ENCODE data around the gene OLFM1. TPM values are rescaled to one million over a fixed set of nuclear protein-coding genes. Genes with fewer than 3 reads are reported as not detected.
"Not testable (repeated sequence)": the region's sequence is repeated elsewhere in the genome, so short reads cannot be mapped to it uniquely, and the experiment has no call there.

OLFM1 gene
- polyA plus RNA-seq, 1 experiment = 1.5 TPM

GRCh38 chr9:135147938-135148337 lies 60.5 kb downstream of the OLFM1 start:
- no peaks in the 10 kb centered on the region for H3K36me3 ChIP-seq (ENCODE audit: control insufficient read depth, insufficient read depth, low read length)
- DNase-seq (ENCODE audit: low read depth) = no peak
- no peak for TF ChIP-seq CTCF (IDR thresholded peaks at IDR 0.05; ENCODE audit: insufficient read depth, low read depth, low read length)
- H3K27me3 ChIP-seq (ENCODE audit: control insufficient read depth, insufficient read depth, low read length) = no peaks in the 10 kb centered on the region
- POLR2A ChIA-PET = no interaction called here
- no peak overlapping the region for H3K4me3 ChIP-seq (ENCODE audit: low read depth, low read length)
- CTCF ChIA-PET = no interaction called here

- Histone ChIP-seq H3K36me3 (ENCODE audit: control insufficient read depth, insufficient read depth, low read length) (no peaks in the 10 kb centered on the region), H3K27me3 (ENCODE audit: control insufficient read depth, insufficient read depth, low read length) (no peaks in the 10 kb centered on the region), H3K4me3 (ENCODE audit: low read depth, low read length) (no peak overlapping the region)
- no peak for DNase-seq (ENCODE audit: low read depth)
- ChIA-PET CTCF (interaction anchor here (0.6 kb wide), 1 partner anchor 672 kb away, joined by 5 read pairs; no protein-coding TSS in a partner anchor), POLR2A (no interaction called here)
- TF ChIP-seq CTCF (IDR thresholded peaks at IDR 0.05; ENCODE audit: insufficient read depth, low read depth, low read length) = no peak
Observed at GRCh38 chr9:135148386-135148785, 60.9 kb downstream of the OLFM1 start.

- DNase-seq (ENCODE audit: low read depth); H3K36me3 ChIP-seq (ENCODE audit: control insufficient read depth, insufficient read depth, low read length); H3K4me3 ChIP-seq (ENCODE audit: low read depth, low read length); CTCF ChIA-PET; POLR2A ChIA-PET; H3K27me3 ChIP-seq (ENCODE audit: control insufficient read depth, insufficient read depth, low read length): not testable (repeated sequence)
Observed at GRCh38 chr9:135149901-135150300, 62.4 kb downstream of the OLFM1 start.

- Histone ChIP-seq H3K4me3 (ENCODE audit: low read depth, low read length) (no peak overlapping the region), H3K27me3 (ENCODE audit: control insufficient read depth, insufficient read depth, low read length) (no peaks in the 10 kb centered on the region), H3K36me3 (ENCODE audit: control insufficient read depth, insufficient read depth, low read length) (no peaks in the 10 kb centered on the region)
- ChIA-PET POLR2A (no interaction called here), CTCF (no interaction called here)
- DNase-seq (ENCODE audit: low read depth) = no peak
- TF ChIP-seq CTCF (IDR thresholded peaks at IDR 0.05; ENCODE audit: insufficient read depth, low read depth, low read length) = no peak
Observed at GRCh38 chr9:135150981-135151380, 63.5 kb downstream of the OLFM1 start.

- ChIA-PET POLR2A (interaction anchor here (0.6 kb wide), 1 partner anchor 34 kb away, joined by 3 read pairs; no protein-coding TSS in a partner anchor), CTCF (no interaction called here)
- no peaks in the 10 kb centered on the region for H3K36me3 ChIP-seq (ENCODE audit: control insufficient read depth, insufficient read depth, low read length)
- no peak for DNase-seq (ENCODE audit: low read depth)
- no peaks in the 10 kb centered on the region for H3K27me3 ChIP-seq (ENCODE audit: control insufficient read depth, insufficient read depth, low read length)
- H3K4me3 ChIP-seq (ENCODE audit: low read depth, low read length) = no peak overlapping the region
- TF ChIP-seq CTCF (IDR thresholded peaks at IDR 0.05; ENCODE audit: insufficient read depth, low read depth, low read length) = no peak
Observed at GRCh38 chr9:135151757-135152613, 64.5 kb downstream of the OLFM1 start.
